Panc1 (cell line): ENCODE data around the gene CACNA1A. TPM values are rescaled to one million over a fixed set of nuclear protein-coding genes. Genes with fewer than 3 reads are reported as not detected.

Source experiments
- ATAC-seq: fragments of 200-7000 bp; cut with Tn5 transposase; 2 replicates; pipeline ENCODE4 v1.9.1; 2020; ENCODE audit warnings: mild to moderate bottlenecking, moderate library complexity
- BruUV-seq: library from RNA; stranded (reverse); fragments of 400-500 nt; replicated peaks from 2 replicates; lab custom pipeline; 2021; lab: Mats Ljungman, UMichigan
- CTCF ChIA-PET: fragments of 300-600 bp; sonication (Branson Sonifier 250); formaldehyde crosslinking; loops from one replicate; lab custom pipeline; 2022; ENCODE audit warnings: antibody characterized with exemption; lab: Charles Lee
- POLR2A ChIA-PET: fragments of 300-600 bp; sonication (Branson Sonifier 250); formaldehyde crosslinking; loops from one replicate; lab custom pipeline; 2022; ENCODE audit warnings: antibody characterized with exemption; lab: Charles Lee
- DNase-seq: peaks from one replicate; pipeline ENCODE4 v3.0.0-alpha.2; 2010; ENCODE audit warnings: low read depth, low spot score
- H3K27ac ChIP-seq: 2 replicates; pipeline ENCODE4 v1.5.1; 2011; ENCODE audit warnings: mild to moderate bottlenecking, low read length, inconsistent platforms
- H3K27me3 ChIP-seq: fragments of 200-500 bp; sonication (Bioruptor generic); 2 replicates; pipeline ENCODE4 v1.6.0; 2014; ENCODE audit warnings: low read length, inconsistent platforms; ENCODE audit not compliant: control insufficient read depth, insufficient read depth
- H3K36me3 ChIP-seq: fragments of 200-500 bp; sonication (Bioruptor generic); 2 replicates; pipeline ENCODE4 v1.5.1; 2014; ENCODE audit warnings: inconsistent platforms, mild to moderate bottlenecking, low read length, moderate library complexity; ENCODE audit not compliant: control insufficient read depth, insufficient read depth
- H3K4me1 ChIP-seq: 2 replicates; pipeline ENCODE4 v1.5.1; 2011; ENCODE audit warnings: inconsistent platforms, mild to moderate bottlenecking, low read length, moderate library complexity; ENCODE audit not compliant: control insufficient read depth, insufficient read depth
- H3K4me3 ChIP-seq, 2 experiments: 2 replicates each; pipeline ENCODE4 v1.5.1; 2011 to 2012; ENCODE audit warnings: low read depth in 2 of 2, low read length in 2 of 2, mild to moderate bottlenecking in 2 of 2, inconsistent platforms in 1 of 2, moderate library complexity in 1 of 2
- H3K9me3 ChIP-seq: fragments of 200-500 bp; sonication (Bioruptor generic); 2 replicates; pipeline ENCODE4 v1.5.1; 2014; ENCODE audit warnings: low read depth, mild to moderate bottlenecking, inconsistent platforms, low read length, moderate library complexity; ENCODE audit not compliant: control insufficient read depth, insufficient read depth
- POLR2AphosphoS5 ChIP-seq: IDR thresholded peaks from 2 replicates; pipeline ENCODE4 v1.6.1; 2012; ENCODE audit warnings: mild to moderate bottlenecking, low read depth, low read length, moderate library complexity
- SIN3A ChIP-seq: IDR thresholded peaks from 2 replicates; pipeline ENCODE4 v1.6.1; 2012; ENCODE audit warnings: low read depth, mild to moderate bottlenecking, low read length, moderate library complexity, borderline replicate concordance; ENCODE audit not compliant: insufficient read depth
- TCF7L2 ChIP-seq: IDR thresholded peaks from 2 replicates; pipeline ENCODE4 v1.6.1; 2011; ENCODE audit warnings: mild to moderate bottlenecking, low read depth, low read length, inconsistent platforms
- in situ Hi-C: cut with HindIII; loops from 2 replicates; pipeline ENCODE4 v1.10.0; 2016; ENCODE audit warnings: low sequenced_read_pairs, low pct_unique_long_range_greater_than_20kb
- intact Hi-C: fragments of 100-400 bp; cut with micrococcal nuclease; formaldehyde crosslinking; loops from one replicate; pipeline ENCODE4 v1.10.0; 2022; ENCODE audit not compliant: unreplicated experiment
- total RNA-seq: library from RNA; stranded (reverse); gene quantifications from one replicate; pipeline ENCODE4 v1.2.1, GENCODE V29; 2021; ENCODE audit not compliant: unreplicated experiment
- TF ChIP-seq, protein P1 (sequence below): fragments of 450-650 bp; IDR thresholded peaks from 2 replicates; pipeline ENCODE4 v1.5.1; 2017; ENCODE audit warnings: mild to moderate bottlenecking
- TF ChIP-seq, protein P2 (sequence below), 2 experiments: IDR thresholded peaks; 2 replicates each; pipeline ENCODE4 v1.6.1; 2011 to 2012; ENCODE audit warnings: low read depth in 2 of 2, control low read depth in 1 of 2, low read length in 1 of 2, mild to moderate bottlenecking in 1 of 2, moderate library complexity in 1 of 2; ENCODE audit not compliant: insufficient read depth in 1 of 2

The CACNA1A gene
- total RNA-seq, 1 experiment from 2014 or later: 0.51 TPM

DNA sequence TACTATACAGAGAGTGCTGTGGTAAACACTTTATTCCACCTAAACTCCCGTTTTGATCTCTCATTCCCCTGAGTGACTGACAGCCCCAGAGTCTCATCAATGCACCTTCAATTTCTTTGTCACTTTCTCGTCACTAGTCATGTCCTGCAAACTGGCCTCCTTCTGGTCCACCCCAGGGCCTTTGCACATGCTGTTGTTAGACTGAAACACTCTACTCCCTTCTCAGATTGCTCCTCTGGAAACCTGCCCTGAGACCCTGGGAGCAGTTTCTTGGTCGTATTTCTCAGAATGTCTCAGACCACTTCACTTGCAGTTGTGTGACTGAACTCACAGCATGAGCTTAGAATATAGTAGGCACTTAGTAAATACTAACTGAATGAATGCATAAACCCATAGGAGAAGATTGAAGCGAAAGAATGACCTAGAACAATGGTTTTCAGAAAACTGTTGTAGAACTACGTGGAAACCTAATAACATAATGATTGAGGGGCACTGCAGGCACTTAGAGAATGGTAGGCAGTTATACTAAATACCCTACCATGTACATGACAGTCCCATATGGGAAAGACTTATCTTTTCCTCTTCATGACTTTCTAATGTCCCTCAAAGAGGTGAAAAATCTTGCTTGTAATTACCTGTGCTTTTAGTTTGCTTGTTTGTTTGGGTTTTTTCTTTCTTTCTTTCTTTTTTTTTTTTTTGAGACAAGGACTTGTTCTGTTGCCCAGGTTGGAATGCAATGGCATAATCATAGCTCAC, 211.3 kb downstream of the CACNA1A start:
- DNase-seq: no peak
- no TSS peak for BruUV-seq
- Histone ChIP-seq H3K4me3 (no peak overlapping the region), H3K9me3 (no peaks in the 10 kb centered on the region), H3K4me1 (no peaks in the 10 kb centered on the region), H3K27ac (no peak overlapping the region), H3K27me3 (no peaks in the 10 kb centered on the region), H3K36me3 (no peaks in the 10 kb centered on the region)
- POLR2A ChIA-PET: interaction anchor here (0.6 kb wide), 1 partner anchor 880 kb away, joined by 14 read pairs; no protein-coding TSS in a partner anchor
- in situ Hi-C loops (no loop called here), intact Hi-C loops (no loop called here)
- no peak for ATAC-seq
- TF ChIP-seq POLR2AphosphoS5: no peak
- TF ChIP-seq, protein P1, sequence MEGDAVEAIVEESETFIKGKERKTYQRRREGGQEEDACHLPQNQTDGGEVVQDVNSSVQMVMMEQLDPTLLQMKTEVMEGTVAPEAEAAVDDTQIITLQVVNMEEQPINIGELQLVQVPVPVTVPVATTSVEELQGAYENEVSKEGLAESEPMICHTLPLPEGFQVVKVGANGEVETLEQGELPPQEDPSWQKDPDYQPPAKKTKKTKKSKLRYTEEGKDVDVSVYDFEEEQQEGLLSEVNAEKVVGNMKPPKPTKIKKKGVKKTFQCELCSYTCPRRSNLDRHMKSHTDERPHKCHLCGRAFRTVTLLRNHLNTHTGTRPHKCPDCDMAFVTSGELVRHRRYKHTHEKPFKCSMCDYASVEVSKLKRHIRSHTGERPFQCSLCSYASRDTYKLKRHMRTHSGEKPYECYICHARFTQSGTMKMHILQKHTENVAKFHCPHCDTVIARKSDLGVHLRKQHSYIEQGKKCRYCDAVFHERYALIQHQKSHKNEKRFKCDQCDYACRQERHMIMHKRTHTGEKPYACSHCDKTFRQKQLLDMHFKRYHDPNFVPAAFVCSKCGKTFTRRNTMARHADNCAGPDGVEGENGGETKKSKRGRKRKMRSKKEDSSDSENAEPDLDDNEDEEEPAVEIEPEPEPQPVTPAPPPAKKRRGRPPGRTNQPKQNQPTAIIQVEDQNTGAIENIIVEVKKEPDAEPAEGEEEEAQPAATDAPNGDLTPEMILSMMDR: no peak
- TF ChIP-seq, protein P2, sequence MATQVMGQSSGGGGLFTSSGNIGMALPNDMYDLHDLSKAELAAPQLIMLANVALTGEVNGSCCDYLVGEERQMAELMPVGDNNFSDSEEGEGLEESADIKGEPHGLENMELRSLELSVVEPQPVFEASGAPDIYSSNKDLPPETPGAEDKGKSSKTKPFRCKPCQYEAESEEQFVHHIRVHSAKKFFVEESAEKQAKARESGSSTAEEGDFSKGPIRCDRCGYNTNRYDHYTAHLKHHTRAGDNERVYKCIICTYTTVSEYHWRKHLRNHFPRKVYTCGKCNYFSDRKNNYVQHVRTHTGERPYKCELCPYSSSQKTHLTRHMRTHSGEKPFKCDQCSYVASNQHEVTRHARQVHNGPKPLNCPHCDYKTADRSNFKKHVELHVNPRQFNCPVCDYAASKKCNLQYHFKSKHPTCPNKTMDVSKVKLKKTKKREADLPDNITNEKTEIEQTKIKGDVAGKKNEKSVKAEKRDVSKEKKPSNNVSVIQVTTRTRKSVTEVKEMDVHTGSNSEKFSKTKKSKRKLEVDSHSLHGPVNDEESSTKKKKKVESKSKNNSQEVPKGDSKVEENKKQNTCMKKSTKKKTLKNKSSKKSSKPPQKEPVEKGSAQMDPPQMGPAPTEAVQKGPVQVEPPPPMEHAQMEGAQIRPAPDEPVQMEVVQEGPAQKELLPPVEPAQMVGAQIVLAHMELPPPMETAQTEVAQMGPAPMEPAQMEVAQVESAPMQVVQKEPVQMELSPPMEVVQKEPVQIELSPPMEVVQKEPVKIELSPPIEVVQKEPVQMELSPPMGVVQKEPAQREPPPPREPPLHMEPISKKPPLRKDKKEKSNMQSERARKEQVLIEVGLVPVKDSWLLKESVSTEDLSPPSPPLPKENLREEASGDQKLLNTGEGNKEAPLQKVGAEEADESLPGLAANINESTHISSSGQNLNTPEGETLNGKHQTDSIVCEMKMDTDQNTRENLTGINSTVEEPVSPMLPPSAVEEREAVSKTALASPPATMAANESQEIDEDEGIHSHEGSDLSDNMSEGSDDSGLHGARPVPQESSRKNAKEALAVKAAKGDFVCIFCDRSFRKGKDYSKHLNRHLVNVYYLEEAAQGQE (IDR thresholded peaks at IDR 0.05; ENCODE audit: insufficient read depth in 1 of 2, low read depth in 2 of 2, low read length in 1 of 2): no peak
- CTCF ChIA-PET: no interaction called here

DNA sequence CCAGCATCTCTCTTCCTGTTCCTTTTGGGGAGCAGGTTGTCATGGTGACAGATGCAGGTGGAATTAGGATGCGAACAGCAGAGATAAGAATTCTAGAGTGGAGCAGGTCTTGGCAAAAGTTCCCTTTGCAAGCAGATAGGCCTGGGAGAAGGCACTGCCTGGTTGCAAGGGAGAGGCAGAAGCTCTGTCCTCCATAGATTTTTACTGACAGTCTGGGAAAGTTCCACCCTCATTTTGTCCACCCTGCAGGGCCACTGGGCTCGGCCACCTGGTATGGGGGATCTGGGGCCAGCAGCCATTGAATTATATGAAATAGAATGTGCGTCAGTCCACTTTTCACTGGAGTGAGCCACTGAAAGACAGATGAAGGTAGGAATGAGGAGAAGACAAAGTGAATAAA, 214.4 kb downstream of the CACNA1A start:
- in situ Hi-C loops: no loop called here
- no peak for ATAC-seq
- intact Hi-C loops: no loop called here

More for the DNA sequence above, 214.4 kb downstream of the CACNA1A start:
- Histone ChIP-seq H3K9me3 (no peaks in the 10 kb centered on the region), H3K4me3 (no peak overlapping the region), H3K27me3 (no peaks in the 10 kb centered on the region), H3K4me1 (no peaks in the 10 kb centered on the region), H3K27ac (no peak overlapping the region), H3K36me3 (no peaks in the 10 kb centered on the region)
- DNase-seq: no peak
- TF ChIP-seq SIN3A (no peak), TCF7L2 (no peak), POLR2AphosphoS5 (no peak)
- TF ChIP-seq, protein P1: no peak
- TF ChIP-seq, protein P2 (IDR thresholded peaks at IDR 0.05; ENCODE audit: insufficient read depth in 1 of 2, low read depth in 2 of 2, low read length in 1 of 2): no peak
- ChIA-PET CTCF (interaction anchor here (0.5 kb wide), 1 partner anchor 296 kb away, joined by 5 read pairs; no protein-coding TSS in a partner anchor), POLR2A (no interaction called here)
- no TSS peak for BruUV-seq
